GM12874 (cell line): ENCODE data around the gene HS6ST3.

ENCODE experiments used
- CTCF ChIP-seq: IDR thresholded peaks from 2 replicates; pipeline ENCODE4 v1.5.1; 2011; ENCODE audit warnings: low read depth, mild to moderate bottlenecking, control low read depth, low read length, moderate library complexity; ENCODE audit not compliant: insufficient read depth

The HS6ST3 gene

DNA sequence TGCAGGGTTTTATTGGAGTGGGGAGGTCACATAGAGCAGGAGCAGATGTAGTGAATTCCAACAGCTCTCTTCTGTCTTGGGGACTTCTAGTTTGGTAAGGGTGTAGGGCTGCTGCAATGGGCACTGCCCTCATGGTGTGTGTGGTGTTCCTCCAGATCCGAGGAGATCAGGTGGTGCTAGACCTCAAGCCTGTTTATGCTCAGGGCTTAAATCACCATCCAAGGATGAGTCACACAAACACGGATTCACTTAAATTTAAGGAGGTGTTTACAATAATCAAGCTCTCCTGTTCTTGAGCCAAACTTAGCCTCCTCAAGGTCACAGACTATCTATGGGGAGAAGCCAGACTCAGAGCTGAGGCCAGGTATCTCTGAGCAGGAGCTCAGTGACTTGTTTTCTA is 23.0 kb downstream of the HS6ST3 start:
- no peak for TF ChIP-seq CTCF

DNA sequence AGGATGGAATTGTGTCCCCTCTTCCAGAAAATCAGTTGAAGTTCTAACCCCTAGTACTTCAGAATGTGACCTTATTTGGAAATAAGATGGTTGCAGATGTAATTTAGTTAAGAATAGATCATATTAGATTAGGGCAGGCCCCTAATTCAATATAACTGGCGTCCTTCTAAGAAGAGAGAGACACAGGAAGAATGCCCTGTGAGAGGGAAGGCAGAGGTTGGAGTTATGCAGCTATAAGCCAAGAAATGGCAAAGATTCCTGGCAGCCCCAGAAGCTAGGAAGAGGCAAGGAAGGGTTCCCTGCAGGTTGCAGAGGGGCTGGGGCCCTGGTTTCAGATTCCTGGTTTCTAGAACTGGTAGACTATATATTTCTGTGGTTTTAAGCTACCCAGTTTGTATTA is 30.0 kb downstream of the HS6ST3 start:
- no peak for TF ChIP-seq CTCF

- TF ChIP-seq CTCF = no peak
Measured at GRCh38 chr13:96130818-96131340, 41.0 kb downstream of the HS6ST3 start.

DNA sequence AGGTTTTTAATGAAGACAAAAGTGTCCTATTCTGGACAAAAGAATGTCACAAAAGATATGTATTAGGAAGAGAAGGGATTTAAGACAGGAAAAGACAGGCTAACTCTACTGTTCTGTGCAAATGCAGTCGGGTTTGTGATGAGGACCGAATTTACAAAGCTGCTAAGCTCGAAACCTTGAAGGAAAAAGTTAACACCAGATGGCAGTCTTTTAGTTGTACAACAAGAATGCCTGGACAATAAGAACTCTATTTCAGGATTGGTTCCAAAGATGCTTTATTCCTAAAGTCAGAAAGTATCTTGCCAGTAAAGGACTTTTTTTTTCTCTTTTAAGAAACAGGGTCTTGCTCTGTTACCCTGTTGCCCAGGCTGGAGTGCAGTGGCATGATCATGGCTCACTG is 51.1 kb downstream of the HS6ST3 start:
- TF ChIP-seq CTCF = no peak

DNA sequence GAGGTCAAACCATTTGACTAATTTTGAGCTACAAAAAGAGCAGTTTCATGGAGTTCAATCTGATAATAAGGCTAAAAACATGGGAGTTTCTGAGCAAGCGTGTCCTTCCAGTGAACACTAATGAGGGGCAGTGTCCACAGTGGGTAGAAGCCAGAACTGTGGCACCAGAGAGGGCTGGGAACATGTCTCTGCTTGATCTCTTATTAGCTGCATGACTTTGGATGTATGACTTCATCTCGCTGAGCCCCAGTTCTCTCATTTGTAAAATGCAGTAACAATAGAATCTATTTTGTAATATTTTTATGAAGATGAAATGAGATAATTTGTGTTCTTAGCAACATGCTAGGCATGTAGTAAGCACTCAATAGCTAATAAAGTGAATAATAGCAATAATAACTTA is 69.8 kb downstream of the HS6ST3 start:
- TF ChIP-seq CTCF = no peak

DNA sequence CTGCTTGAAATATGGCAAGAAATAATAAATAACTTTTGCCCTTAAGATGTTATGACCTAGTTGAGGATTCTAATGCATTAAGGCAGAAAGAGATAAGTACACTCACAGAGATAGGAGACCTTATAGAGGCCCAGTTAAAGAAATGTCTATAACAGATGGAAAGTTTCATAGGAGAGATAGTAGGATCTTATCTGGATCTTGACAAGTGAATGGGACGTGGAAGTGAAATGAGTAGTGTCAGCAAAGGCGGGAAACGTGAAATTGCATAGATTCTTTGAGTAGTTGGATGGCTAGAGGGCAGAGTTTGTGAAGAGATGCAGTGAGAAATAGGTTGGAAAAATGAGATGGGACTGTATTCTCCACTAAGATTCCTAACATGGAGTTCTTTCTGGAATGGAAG is 71.2 kb downstream of the HS6ST3 start:
- TF ChIP-seq CTCF = no peak

- no peak for TF ChIP-seq CTCF
Measured at GRCh38 chr13:96165840-96166239, 75.9 kb downstream of the HS6ST3 start.

DNA sequence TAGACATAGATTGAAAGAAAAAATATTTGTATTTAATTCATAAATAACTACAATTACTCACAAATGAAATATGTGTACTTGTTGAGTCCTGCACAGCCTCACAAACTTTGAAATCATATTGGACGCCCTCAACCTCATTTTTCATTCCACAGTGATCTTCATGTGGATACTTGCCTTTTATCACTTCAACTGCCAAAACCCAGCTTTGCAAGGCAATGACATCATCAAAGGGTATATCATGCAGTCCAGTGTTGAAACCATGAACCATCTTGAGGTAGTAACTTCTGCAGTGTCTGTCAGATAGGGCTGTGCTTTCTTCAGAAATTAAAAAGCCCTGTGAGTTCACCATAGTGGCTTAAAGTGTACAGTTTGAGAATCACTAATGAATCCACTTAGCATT is 82.2 kb downstream of the HS6ST3 start:
- no peak for TF ChIP-seq CTCF
